MCF 10A (cell line): ENCODE results near the gene CHID1. TPM values are rescaled to one million over a fixed set of nuclear protein-coding genes. Genes with fewer than 3 reads are reported as not detected.

ENCODE experiments used
- BruUV-seq: library from RNA; stranded (reverse); fragments of 400-500 nt; replicated peaks from 2 replicates; lab custom pipeline; 2021; lab: Mats Ljungman, UMichigan
- CTCF ChIA-PET: fragments of 300-600 bp; sonication (Branson Sonifier 250); formaldehyde crosslinking; extraction: SDS; loops from one replicate; lab custom pipeline; 2021; ENCODE audit warnings: antibody characterized with exemption, inconsistent platforms; lab: Yijun Ruan, JAX
- POLR2A ChIA-PET: fragments of 300-600, 350-650 bp; sonication (Branson Sonifier 250); formaldehyde crosslinking; extraction: SDS; loops from one replicate; lab custom pipeline; 2020; ENCODE audit warnings: antibody characterized with exemption, inconsistent platforms; lab: Yijun Ruan, JAX
- DNase-seq: peaks from one replicate; pipeline ENCODE4 v3.0.0-alpha.2; 2018; ENCODE audit not compliant: unreplicated experiment
- H3K27ac Mint-ChIP-seq: one replicate; pipeline ENCODE4 v1.8.0; 2022; ENCODE audit warnings: mild to moderate bottlenecking, low read depth, mixed read lengths; ENCODE audit not compliant: unreplicated experiment
- H3K27me3 Mint-ChIP-seq: one replicate; pipeline ENCODE4 v1.8.0; 2022; ENCODE audit warnings: mixed read lengths; ENCODE audit not compliant: insufficient read depth, unreplicated experiment
- H3K36me3 Mint-ChIP-seq: one replicate; pipeline ENCODE4 v1.8.0; 2022; ENCODE audit warnings: mild to moderate bottlenecking, moderate library complexity, mixed read lengths; ENCODE audit not compliant: insufficient read depth, unreplicated experiment
- H3K4me1 Mint-ChIP-seq: one replicate; pipeline ENCODE4 v1.8.0; 2022; ENCODE audit warnings: mixed read lengths; ENCODE audit not compliant: insufficient read depth, unreplicated experiment
- H3K4me3 Mint-ChIP-seq: one replicate; pipeline ENCODE4 v1.8.0; 2022; ENCODE audit warnings: mild to moderate bottlenecking, moderate library complexity, mixed read lengths; ENCODE audit not compliant: unreplicated experiment
- H3K9me3 Mint-ChIP-seq: one replicate; pipeline ENCODE4 v1.8.0; 2022; ENCODE audit warnings: mixed read lengths; ENCODE audit not compliant: unreplicated experiment
- intact Hi-C: fragments of 100-400 bp; cut with micrococcal nuclease; formaldehyde crosslinking; loops from 2 replicates; pipeline ENCODE4 v1.14.1; 2022
- total RNA-seq: library from RNA; stranded (reverse); gene quantifications from 2 replicates; pipeline ENCODE4 v1.2.3, GENCODE V29; 2022
- TF ChIP-seq, protein P1 (sequence below): fragments of 200-600 bp; IDR thresholded peaks from one replicate; pipeline ENCODE4 v1.8.0; 2022; ENCODE audit warnings: antibody characterized with exemption, mild to moderate bottlenecking; ENCODE audit not compliant: unreplicated experiment

CHID1 gene
- total RNA-seq, 1 experiment from 2014 or later: 94.8 TPM

DNA sequence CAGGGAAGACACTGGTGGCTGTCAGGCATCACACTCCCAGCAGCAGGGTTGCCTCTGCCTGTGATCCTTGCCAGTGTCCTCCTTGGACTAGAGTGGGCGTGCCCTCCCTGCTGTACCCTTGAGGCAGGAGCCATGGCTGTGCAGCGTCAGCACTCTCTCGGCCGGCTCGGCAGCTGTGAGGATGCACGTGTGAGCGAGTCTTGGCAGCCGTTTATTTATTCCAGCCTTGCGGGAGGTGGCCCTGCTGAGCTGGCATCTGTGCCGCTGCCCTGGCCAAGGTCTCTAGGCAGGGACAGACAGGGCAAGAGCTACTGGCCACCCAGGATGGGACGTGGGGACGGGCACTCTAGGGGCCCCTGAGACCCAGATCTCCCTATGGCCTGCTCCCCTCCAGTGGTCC is 34.1 kb downstream of the CHID1 start:
- ChIA-PET CTCF (interaction anchor here (0.6 kb wide), 3 partner anchors 51 to 1312 kb away, joined by 3 to 4 read pairs (median 3); no protein-coding TSS in a partner anchor), POLR2A (interaction anchor here (0.6 to 1.5 kb wide), 3 partner anchors 9 to 683 kb away, joined by 3 to 4 read pairs (median 3); partner anchors contain the start of gene CHID1)
- H3K36me3 Mint-ChIP-seq: peaks cover 38% of the 10 kb centered on the region
- no peaks in the 10 kb centered on the region for H3K4me1 Mint-ChIP-seq
- H3K4me3 Mint-ChIP-seq: no peak overlapping the region
- TF ChIP-seq, protein P1, sequence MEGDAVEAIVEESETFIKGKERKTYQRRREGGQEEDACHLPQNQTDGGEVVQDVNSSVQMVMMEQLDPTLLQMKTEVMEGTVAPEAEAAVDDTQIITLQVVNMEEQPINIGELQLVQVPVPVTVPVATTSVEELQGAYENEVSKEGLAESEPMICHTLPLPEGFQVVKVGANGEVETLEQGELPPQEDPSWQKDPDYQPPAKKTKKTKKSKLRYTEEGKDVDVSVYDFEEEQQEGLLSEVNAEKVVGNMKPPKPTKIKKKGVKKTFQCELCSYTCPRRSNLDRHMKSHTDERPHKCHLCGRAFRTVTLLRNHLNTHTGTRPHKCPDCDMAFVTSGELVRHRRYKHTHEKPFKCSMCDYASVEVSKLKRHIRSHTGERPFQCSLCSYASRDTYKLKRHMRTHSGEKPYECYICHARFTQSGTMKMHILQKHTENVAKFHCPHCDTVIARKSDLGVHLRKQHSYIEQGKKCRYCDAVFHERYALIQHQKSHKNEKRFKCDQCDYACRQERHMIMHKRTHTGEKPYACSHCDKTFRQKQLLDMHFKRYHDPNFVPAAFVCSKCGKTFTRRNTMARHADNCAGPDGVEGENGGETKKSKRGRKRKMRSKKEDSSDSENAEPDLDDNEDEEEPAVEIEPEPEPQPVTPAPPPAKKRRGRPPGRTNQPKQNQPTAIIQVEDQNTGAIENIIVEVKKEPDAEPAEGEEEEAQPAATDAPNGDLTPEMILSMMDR: no peak
- H3K27ac Mint-ChIP-seq: no peak overlapping the region
- DNase-seq: no peak
- H3K9me3 Mint-ChIP-seq: no peaks in the 10 kb centered on the region
- no TSS peak for BruUV-seq
- no peaks in the 10 kb centered on the region for H3K27me3 Mint-ChIP-seq
- intact Hi-C loops: no loop called here

DNA sequence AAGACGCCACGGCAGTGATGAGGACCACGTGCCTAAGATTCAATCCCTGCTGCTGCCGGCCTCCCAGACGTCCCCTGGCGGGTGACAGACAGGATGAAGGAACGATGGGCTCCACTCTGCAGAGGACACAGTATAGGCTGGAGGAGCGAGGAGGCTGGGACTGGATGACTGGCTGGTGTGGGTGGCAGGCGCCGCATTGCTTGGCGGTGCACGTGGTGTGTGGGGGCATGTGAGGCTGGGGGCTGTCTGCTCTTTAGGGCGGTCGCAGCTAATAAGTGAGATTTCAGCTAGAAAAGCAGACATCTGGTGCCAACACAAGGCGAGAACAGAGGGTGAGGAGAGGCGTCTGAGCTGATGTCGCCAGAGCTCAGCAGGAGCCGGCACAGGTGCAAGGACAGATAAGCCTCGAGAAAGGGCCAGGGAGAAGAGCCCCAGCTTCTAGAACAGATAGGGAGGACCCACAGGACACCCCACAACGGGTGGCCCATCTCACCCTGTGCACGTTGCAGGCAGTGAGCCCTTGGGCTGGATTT is 34.8 kb downstream of the CHID1 start:
- CTCF ChIA-PET: no interaction called here
- no peaks in the 10 kb centered on the region for H3K27me3 Mint-ChIP-seq
- POLR2A ChIA-PET: interaction anchor here (0.6 to 1.5 kb wide), 3 partner anchors 8 to 35 kb away, joined by 3 read pairs; partner anchors contain the start of gene CHID1
- H3K9me3 Mint-ChIP-seq: no peaks in the 10 kb centered on the region
- DNase-seq: no peak
- intact Hi-C loops: no loop called here
- no peak overlapping the region for H3K27ac Mint-ChIP-seq
- no peak overlapping the region for H3K4me3 Mint-ChIP-seq
- TF ChIP-seq, protein P1: no peak
- no peaks in the 10 kb centered on the region for H3K4me1 Mint-ChIP-seq
- no TSS peak for BruUV-seq
- H3K36me3 Mint-ChIP-seq: peaks cover 32% of the 10 kb centered on the region

DNA sequence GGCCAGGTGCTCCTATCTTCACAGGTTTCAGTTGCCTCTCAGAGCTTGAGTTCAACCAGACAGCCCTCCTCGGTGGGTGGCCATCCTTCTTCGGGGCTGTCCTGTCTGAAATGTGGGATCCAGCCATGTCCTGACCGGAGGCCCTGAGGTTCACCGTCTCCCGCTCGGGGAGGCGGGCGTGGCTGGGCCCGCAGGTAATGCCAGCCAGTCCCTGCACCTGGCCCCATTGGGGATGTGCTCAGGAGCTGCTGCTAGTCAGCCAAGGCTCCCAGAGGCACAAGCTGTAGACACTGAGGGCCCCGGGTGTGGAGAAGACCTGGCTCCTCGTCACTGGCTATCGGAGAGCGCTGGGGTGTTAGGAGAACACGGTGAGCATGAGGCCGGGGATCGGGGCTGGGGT is 35.4 kb downstream of the CHID1 start:
- CTCF ChIA-PET: no interaction called here

DNA sequence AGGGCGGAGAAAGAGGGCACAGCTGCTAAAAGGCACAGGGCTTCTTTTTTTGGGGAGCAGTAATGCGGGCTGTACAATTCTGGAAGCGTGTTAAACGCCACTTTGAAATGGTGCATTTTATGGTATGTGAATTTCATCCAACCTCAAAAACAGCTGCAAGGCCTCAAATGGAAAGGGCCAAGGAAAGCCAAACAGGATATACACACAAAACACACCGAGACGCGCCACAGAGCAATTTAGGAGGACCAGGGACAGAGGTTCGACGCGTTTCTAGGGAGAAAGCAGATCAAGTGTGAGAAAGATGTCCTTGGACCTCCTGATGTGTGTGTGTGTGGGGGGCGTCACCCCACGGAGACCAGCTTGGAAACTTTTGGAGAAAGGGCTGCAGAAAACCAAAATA is 36.9 kb downstream of the CHID1 start:
- no peaks in the 10 kb centered on the region for H3K27me3 Mint-ChIP-seq
- no peaks in the 10 kb centered on the region for H3K4me1 Mint-ChIP-seq
- H3K4me3 Mint-ChIP-seq: no peak overlapping the region
- DNase-seq: no peak
- ChIA-PET CTCF (interaction anchor here (1.1 kb wide), 1 partner anchor 178 kb away, joined by 3 read pairs; no protein-coding TSS in a partner anchor), POLR2A (no interaction called here)
- H3K27ac Mint-ChIP-seq: no peak overlapping the region
- intact Hi-C loops: no loop called here
- H3K9me3 Mint-ChIP-seq: no peaks in the 10 kb centered on the region
- BruUV-seq: no TSS peak
- TF ChIP-seq, protein P1: no peak
- peaks cover 26% of the 10 kb centered on the region for H3K36me3 Mint-ChIP-seq

More for the DNA sequence above, 35.4 kb downstream of the CHID1 start:
- H3K4me3 Mint-ChIP-seq: no peak overlapping the region
- TF ChIP-seq, protein P1: no peak
- H3K27me3 Mint-ChIP-seq: no peaks in the 10 kb centered on the region
- POLR2A ChIA-PET: interaction anchor here (1.5 kb wide), 1 partner anchor 35 kb away, joined by 3 read pairs; the partner anchor contains the start of gene CHID1
- no peak overlapping the region for H3K27ac Mint-ChIP-seq
- BruUV-seq: no TSS peak
- H3K9me3 Mint-ChIP-seq: no peaks in the 10 kb centered on the region
- no peaks in the 10 kb centered on the region for H3K4me1 Mint-ChIP-seq
- intact Hi-C loops: no loop called here
- no peak for DNase-seq
- H3K36me3 Mint-ChIP-seq: peaks cover 26% of the 10 kb centered on the region
